ENCODE measurements around the gene GALNT18. TPM values are rescaled to one million over a fixed set of nuclear protein-coding genes. Genes with fewer than 3 reads are reported as not detected.

GALNT18 gene
- total RNA-seq, 1 donor, result 4.7 TPM

DNA sequence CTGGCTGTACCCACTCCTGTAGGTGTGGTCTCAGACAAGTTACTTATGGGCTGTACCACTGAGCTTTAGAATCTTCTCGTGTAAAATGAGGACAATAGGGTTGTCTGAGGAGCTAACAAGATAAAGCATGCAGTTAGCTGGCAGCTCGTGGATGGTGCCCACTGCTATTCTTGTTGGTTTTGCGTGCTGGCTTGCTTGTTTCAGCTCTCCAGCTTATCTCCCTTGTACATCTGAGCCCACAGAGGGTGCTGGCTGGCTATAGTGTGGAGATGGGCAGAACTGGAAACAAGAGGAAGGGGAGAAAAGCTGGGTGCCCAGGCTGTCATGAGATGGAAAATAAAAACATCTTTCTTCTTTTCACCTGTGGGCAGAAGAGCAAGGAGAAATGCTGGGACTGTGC lies 46.5 kb upstream of the GALNT18 start:
- no peak overlapping the region for H3K4me3 ChIP-seq (ENCODE audit: insufficient read depth, low read length)
- H3K27ac ChIP-seq (ENCODE audit: low read depth, low read length), result no peak overlapping the region
- no peaks in the 10 kb centered on the region for H4K20me1 ChIP-seq (ENCODE audit: insufficient read depth, low read length)
- H3K79me2 ChIP-seq (ENCODE audit: insufficient read depth, low read length), result no peaks in the 10 kb centered on the region
- TF ChIP-seq, protein P1, sequence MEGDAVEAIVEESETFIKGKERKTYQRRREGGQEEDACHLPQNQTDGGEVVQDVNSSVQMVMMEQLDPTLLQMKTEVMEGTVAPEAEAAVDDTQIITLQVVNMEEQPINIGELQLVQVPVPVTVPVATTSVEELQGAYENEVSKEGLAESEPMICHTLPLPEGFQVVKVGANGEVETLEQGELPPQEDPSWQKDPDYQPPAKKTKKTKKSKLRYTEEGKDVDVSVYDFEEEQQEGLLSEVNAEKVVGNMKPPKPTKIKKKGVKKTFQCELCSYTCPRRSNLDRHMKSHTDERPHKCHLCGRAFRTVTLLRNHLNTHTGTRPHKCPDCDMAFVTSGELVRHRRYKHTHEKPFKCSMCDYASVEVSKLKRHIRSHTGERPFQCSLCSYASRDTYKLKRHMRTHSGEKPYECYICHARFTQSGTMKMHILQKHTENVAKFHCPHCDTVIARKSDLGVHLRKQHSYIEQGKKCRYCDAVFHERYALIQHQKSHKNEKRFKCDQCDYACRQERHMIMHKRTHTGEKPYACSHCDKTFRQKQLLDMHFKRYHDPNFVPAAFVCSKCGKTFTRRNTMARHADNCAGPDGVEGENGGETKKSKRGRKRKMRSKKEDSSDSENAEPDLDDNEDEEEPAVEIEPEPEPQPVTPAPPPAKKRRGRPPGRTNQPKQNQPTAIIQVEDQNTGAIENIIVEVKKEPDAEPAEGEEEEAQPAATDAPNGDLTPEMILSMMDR (IDR thresholded peaks at IDR 0.05; ENCODE audit: extremely low read depth, low read depth, low read length), result no peak
- no peak for DNase-seq (ENCODE audit: insufficient read length, low spot score, missing footprints)
- H3K4me1 ChIP-seq (ENCODE audit: insufficient read depth, low read length), result no peaks in the 10 kb centered on the region
- H3K9me3 ChIP-seq (ENCODE audit: low read depth, low read length), result peaks cover 3% of the 10 kb centered on the region
- H3K4me2 ChIP-seq (ENCODE audit: insufficient read depth, low read length), result no peak overlapping the region
- peaks cover 52% of the 10 kb centered on the region for H3K27me3 ChIP-seq (ENCODE audit: insufficient read depth, low read length)
- H2AFZ ChIP-seq (ENCODE audit: low read length), result no peak overlapping the region
- no peaks in the 10 kb centered on the region for H3K36me3 ChIP-seq (ENCODE audit: insufficient read depth, low read length)

DNA sequence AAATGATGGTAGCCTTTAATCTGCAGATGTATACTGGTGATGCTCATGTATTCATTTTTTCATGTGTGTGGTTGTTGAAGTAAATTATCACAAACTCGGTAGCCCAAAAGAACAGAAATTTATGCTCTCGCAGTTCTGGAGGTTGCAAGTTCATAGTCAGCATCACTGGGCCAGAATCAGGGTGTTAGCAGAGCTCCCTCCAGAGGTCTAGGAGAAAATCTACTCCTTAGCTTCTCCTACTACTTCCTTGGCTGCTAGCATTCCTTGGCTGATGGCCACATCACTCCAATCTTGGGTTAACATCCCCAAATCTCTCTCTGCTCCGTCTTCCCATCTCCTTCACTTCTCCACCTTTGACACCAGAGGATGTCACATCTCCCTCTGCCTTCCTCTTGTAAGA lies 45.3 kb upstream of the GALNT18 start:
- H3K4me1 ChIP-seq (ENCODE audit: insufficient read depth, low read length), result no peaks in the 10 kb centered on the region
- H3K79me2 ChIP-seq (ENCODE audit: insufficient read depth, low read length), result no peaks in the 10 kb centered on the region
- H3K27me3 ChIP-seq (ENCODE audit: insufficient read depth, low read length), result peaks cover 56% of the 10 kb centered on the region
- TF ChIP-seq, protein P1 (IDR thresholded peaks at IDR 0.05; ENCODE audit: extremely low read depth, low read depth, low read length), result no peak
- H3K27ac ChIP-seq (ENCODE audit: low read depth, low read length), result no peak overlapping the region
- no peak for DNase-seq (ENCODE audit: insufficient read length, low spot score, missing footprints)
- H3K4me3 ChIP-seq (ENCODE audit: insufficient read depth, low read length), result no peak overlapping the region
- H2AFZ ChIP-seq (ENCODE audit: low read length), result no peak overlapping the region
- no peak overlapping the region for H3K4me2 ChIP-seq (ENCODE audit: insufficient read depth, low read length)
- no peaks in the 10 kb centered on the region for H3K36me3 ChIP-seq (ENCODE audit: insufficient read depth, low read length)
- H4K20me1 ChIP-seq (ENCODE audit: insufficient read depth, low read length), result no peaks in the 10 kb centered on the region
- H3K9me3 ChIP-seq (ENCODE audit: low read depth, low read length), result peaks cover 3% of the 10 kb centered on the region

DNA sequence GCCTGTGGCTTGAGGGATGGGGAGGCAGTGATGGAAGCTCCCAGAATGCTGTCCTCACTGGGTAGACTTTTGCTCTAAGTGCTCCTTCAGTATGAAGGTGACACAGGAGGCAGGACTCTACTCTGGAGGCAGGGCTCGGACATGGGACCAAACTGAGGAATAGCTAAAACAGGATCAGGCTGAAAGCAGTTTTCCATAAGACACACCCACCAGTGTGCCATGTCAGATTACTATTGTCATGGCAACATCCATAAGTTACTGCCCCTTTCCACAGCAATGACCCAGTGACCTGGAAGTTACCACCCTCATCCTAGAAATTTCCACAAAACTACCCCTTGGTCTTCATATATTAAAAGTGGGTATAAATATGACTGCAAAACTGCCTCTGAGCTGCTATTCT lies 43.6 kb upstream of the GALNT18 start:
- no peaks in the 10 kb centered on the region for H4K20me1 ChIP-seq (ENCODE audit: insufficient read depth, low read length)
- no peak for DNase-seq (ENCODE audit: insufficient read length, low spot score, missing footprints)
- H2AFZ ChIP-seq (ENCODE audit: low read length), result no peak overlapping the region
- H3K79me2 ChIP-seq (ENCODE audit: insufficient read depth, low read length), result no peaks in the 10 kb centered on the region
- H3K4me1 ChIP-seq (ENCODE audit: insufficient read depth, low read length), result no peaks in the 10 kb centered on the region
- H3K9me3 ChIP-seq (ENCODE audit: low read depth, low read length), result peaks cover 3% of the 10 kb centered on the region
- no peak overlapping the region for H3K4me2 ChIP-seq (ENCODE audit: insufficient read depth, low read length)
- H3K27me3 ChIP-seq (ENCODE audit: insufficient read depth, low read length), result peaks cover 60% of the 10 kb centered on the region
- TF ChIP-seq, protein P1 (IDR thresholded peaks at IDR 0.05; ENCODE audit: extremely low read depth, low read depth, low read length), result no peak
- no peaks in the 10 kb centered on the region for H3K36me3 ChIP-seq (ENCODE audit: insufficient read depth, low read length)
- no peak overlapping the region for H3K4me3 ChIP-seq (ENCODE audit: insufficient read depth, low read length)
- H3K27ac ChIP-seq (ENCODE audit: low read depth, low read length), result no peak overlapping the region

DNA sequence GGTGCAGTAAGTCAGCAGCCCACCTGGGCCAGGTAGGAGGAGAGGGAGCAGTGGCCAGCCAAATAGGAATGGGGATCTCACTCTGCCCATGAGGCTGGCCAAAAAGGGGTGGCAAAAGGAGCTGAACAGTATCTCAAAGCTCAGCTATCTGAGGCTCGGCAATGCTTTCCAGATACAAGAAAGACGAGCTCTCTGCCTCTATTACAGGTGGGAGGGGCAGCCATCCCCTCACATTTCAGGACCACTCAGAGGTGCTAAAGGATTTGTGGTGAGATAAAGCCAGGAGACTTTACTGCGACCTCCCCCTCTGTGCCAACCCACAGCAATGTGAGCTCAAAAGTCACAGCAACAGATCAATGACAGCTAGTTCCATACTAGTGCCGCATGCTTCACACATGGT lies 42.1 kb upstream of the GALNT18 start:
- Histone ChIP-seq H3K4me3 (ENCODE audit: insufficient read depth, low read length) (no peak overlapping the region), H3K36me3 (ENCODE audit: insufficient read depth, low read length) (no peaks in the 10 kb centered on the region), H4K20me1 (ENCODE audit: insufficient read depth, low read length) (no peaks in the 10 kb centered on the region), H3K27ac (ENCODE audit: low read depth, low read length) (no peak overlapping the region), H3K4me2 (ENCODE audit: insufficient read depth, low read length) (no peak overlapping the region), H3K4me1 (ENCODE audit: insufficient read depth, low read length) (no peaks in the 10 kb centered on the region), H2AFZ (ENCODE audit: low read length) (no peak overlapping the region), H3K79me2 (ENCODE audit: insufficient read depth, low read length) (no peaks in the 10 kb centered on the region), H3K9me3 (ENCODE audit: low read depth, low read length) (peaks cover 3% of the 10 kb centered on the region), H3K27me3 (ENCODE audit: insufficient read depth, low read length) (peaks cover 55% of the 10 kb centered on the region)
- TF ChIP-seq, protein P1 (IDR thresholded peaks at IDR 0.05; ENCODE audit: extremely low read depth, low read depth, low read length), result no peak
- DNase-seq (ENCODE audit: insufficient read length, low spot score, missing footprints), result no peak

Measured in osteoblast (primary cell).